ENCODE data around the gene ADM.

ADM gene

GRCh38 chr11:10324474-10324873, 19.6 kb downstream of the ADM start:
- no peak for TF ChIP-seq CTCF (IDR thresholded peaks at IDR 0.05; ENCODE audit: control insufficient read depth, extremely low read depth, insufficient read depth)
- no peak for DNase-seq (ENCODE audit: low read depth)
- no peak overlapping the region for H3K4me3 ChIP-seq (ENCODE audit: low read depth, low read length)

- no peak overlapping the region for H3K4me3 ChIP-seq (ENCODE audit: low read depth, low read length)
- no peak for TF ChIP-seq CTCF (IDR thresholded peaks at IDR 0.05; ENCODE audit: control insufficient read depth, extremely low read depth, insufficient read depth)
- no peak for DNase-seq (ENCODE audit: low read depth)
Measured at GRCh38 chr11:10325277-10326011, 20.6 kb downstream of the ADM start.

- H3K4me3 ChIP-seq (ENCODE audit: low read depth, low read length): no peak overlapping the region
- peak; percentile 88 for DNase-seq (ENCODE audit: low read depth)
- TF ChIP-seq CTCF (IDR thresholded peaks at IDR 0.05; ENCODE audit: control insufficient read depth, extremely low read depth, insufficient read depth): no peak
Measured at GRCh38 chr11:10326012-10326964, 21.4 kb downstream of the ADM start.

- TF ChIP-seq CTCF (IDR thresholded peaks at IDR 0.05; ENCODE audit: control insufficient read depth, extremely low read depth, insufficient read depth): no peak
- no peak for DNase-seq (ENCODE audit: low read depth)
- H3K4me3 ChIP-seq (ENCODE audit: low read depth, low read length): no peak overlapping the region
Measured at GRCh38 chr11:10327254-10327653, 22.4 kb downstream of the ADM start.

GRCh38 chr11:10328314-10329098, 23.6 kb downstream of the ADM start:
- TF ChIP-seq CTCF (IDR thresholded peaks at IDR 0.05; ENCODE audit: control insufficient read depth, extremely low read depth, insufficient read depth): no peak
- no peak for DNase-seq (ENCODE audit: low read depth)
- no peak overlapping the region for H3K4me3 ChIP-seq (ENCODE audit: low read depth, low read length)

GRCh38 chr11:10329356-10329755, 24.5 kb downstream of the ADM start:
- TF ChIP-seq CTCF (IDR thresholded peaks at IDR 0.05; ENCODE audit: control insufficient read depth, extremely low read depth, insufficient read depth): no peak
- no peak overlapping the region for H3K4me3 ChIP-seq (ENCODE audit: low read depth, low read length)
- DNase-seq (ENCODE audit: low read depth): no peak

Measured in LNCaP clone FGC (cell line).